ENCODE results near the gene PALM.

PALM gene

GRCh38 chr19:677201-677600, 31.5 kb upstream of the PALM start:
- TF ChIP-seq EP300 (IDR thresholded peaks at IDR 0.05; ENCODE audit: borderline replicate concordance) (peak; percentile 43), CREB1 (IDR thresholded peaks at IDR 0.05; ENCODE audit: low read depth) (no peak), TEAD4 (IDR thresholded peaks at IDR 0.05) (peak; percentile 84), NFIC (IDR thresholded peaks at IDR 0.05) (peak; percentile 40; the same call in 1 of the 2 replicates), CEBPB (IDR thresholded peaks at IDR 0.05) (no peak; the same call in 1 of the 2 replicates), TAF1 (IDR thresholded peaks at IDR 0.05; ENCODE audit: low read depth) (no peak), ZBTB7A (IDR thresholded peaks at IDR 0.05; ENCODE audit: low read depth) (peak; percentile 74), MAX (IDR thresholded peaks at IDR 0.05) (peak; percentile 81)

- no peak for TF ChIP-seq FOXM1 (IDR thresholded peaks at IDR 0.05; ENCODE audit: borderline replicate concordance, low read depth)
- peak; percentile 4; the same call in 1 of the 2 replicates for TF ChIP-seq MAX (IDR thresholded peaks at IDR 0.05)
These were observed 30.9 kb upstream of the PALM start for GRCh38 chr19:677601-678436.

GRCh38 chr19:678791-679388, 29.8 kb upstream of the PALM start:
- no peak for TF ChIP-seq CEBPB (IDR thresholded peaks at IDR 0.05)
- no peak for TF ChIP-seq TCF12 (IDR thresholded peaks at IDR 0.05; ENCODE audit: low read depth)
- no peak for TF ChIP-seq TEAD4 (IDR thresholded peaks at IDR 0.05)
- no peak for TF ChIP-seq EP300 (IDR thresholded peaks at IDR 0.05; ENCODE audit: borderline replicate concordance)
- no peak for TF ChIP-seq NFIC (IDR thresholded peaks at IDR 0.05)
- no peak for TF ChIP-seq FOXM1 (IDR thresholded peaks at IDR 0.05; ENCODE audit: borderline replicate concordance, low read depth)
- no peak for TF ChIP-seq YY1 (IDR thresholded peaks at IDR 0.05; ENCODE audit: low read depth)
- no peak for TF ChIP-seq MAX (IDR thresholded peaks at IDR 0.05)
- no peak for TF ChIP-seq REST (IDR thresholded peaks at IDR 0.05; ENCODE audit: low read depth)
- no peak for TF ChIP-seq TAF1 (IDR thresholded peaks at IDR 0.05; ENCODE audit: low read depth)
- no peak for TF ChIP-seq CREB1 (IDR thresholded peaks at IDR 0.05; ENCODE audit: low read depth)

GRCh38 chr19:679418-680286, 29.1 kb upstream of the PALM start:
- TF ChIP-seq CEBPB (IDR thresholded peaks at IDR 0.05) (no peak), CREB1 (IDR thresholded peaks at IDR 0.05; ENCODE audit: low read depth) (no peak), YY1 (IDR thresholded peaks at IDR 0.05; ENCODE audit: low read depth) (no peak), TCF12 (IDR thresholded peaks at IDR 0.05; ENCODE audit: low read depth) (no peak), ZBTB7A (IDR thresholded peaks at IDR 0.05; ENCODE audit: low read depth) (peak; percentile 70), MAX (IDR thresholded peaks at IDR 0.05) (no peak)

GRCh38 chr19:680287-681028, 28.3 kb upstream of the PALM start:
- peak; percentile 15; the same call in 1 of the 2 replicates for TF ChIP-seq RAD21 (IDR thresholded peaks at IDR 0.05; ENCODE audit: low read depth)
- 0 out of 2 replicates have a peak, but pooled peaks have one; percentile 9 for TF ChIP-seq EGR1 (IDR thresholded peaks at IDR 0.05)
- TF ChIP-seq TAF1 (IDR thresholded peaks at IDR 0.05; ENCODE audit: low read depth) = peak; percentile 30; the same call in 1 of the 2 replicates
- no peak for TF ChIP-seq EP300 (IDR thresholded peaks at IDR 0.05; ENCODE audit: borderline replicate concordance)
- peak; percentile 57; the same call in 1 of the 2 replicates for TF ChIP-seq CREB1 (IDR thresholded peaks at IDR 0.05; ENCODE audit: low read depth)
- no peak; the same call in 1 of the 2 replicates for TF ChIP-seq TCF12 (IDR thresholded peaks at IDR 0.05; ENCODE audit: low read depth)
- TF ChIP-seq USF1 (IDR thresholded peaks at IDR 0.05) = peak; percentile 89
- no peak for TF ChIP-seq YY1 (IDR thresholded peaks at IDR 0.05; ENCODE audit: low read depth)
